ENCODE data around the gene OPN1SW.

Gene OPN1SW

DNA sequence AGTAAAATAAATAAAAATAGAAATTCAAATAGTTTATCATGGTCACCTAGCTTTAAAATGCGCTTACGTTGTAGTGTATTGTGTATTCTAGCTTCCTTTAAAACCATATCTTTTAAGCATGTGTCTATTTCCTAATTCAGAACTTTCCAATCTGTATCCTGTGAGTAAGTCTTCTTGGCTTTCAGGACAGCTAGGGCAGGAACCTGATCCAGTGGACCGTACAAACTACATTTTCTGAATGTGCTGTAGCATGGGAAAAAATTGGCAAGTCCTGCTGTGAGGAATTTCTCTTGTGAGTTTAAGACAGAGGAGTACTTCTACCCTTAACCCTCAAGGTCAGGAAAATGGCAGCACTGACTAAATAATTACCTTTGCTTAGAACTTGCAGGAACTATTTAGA is 12.1 kb downstream of the OPN1SW start:
- no peak for DNase-seq (ENCODE audit: low read depth)
- TF ChIP-seq, protein P1, sequence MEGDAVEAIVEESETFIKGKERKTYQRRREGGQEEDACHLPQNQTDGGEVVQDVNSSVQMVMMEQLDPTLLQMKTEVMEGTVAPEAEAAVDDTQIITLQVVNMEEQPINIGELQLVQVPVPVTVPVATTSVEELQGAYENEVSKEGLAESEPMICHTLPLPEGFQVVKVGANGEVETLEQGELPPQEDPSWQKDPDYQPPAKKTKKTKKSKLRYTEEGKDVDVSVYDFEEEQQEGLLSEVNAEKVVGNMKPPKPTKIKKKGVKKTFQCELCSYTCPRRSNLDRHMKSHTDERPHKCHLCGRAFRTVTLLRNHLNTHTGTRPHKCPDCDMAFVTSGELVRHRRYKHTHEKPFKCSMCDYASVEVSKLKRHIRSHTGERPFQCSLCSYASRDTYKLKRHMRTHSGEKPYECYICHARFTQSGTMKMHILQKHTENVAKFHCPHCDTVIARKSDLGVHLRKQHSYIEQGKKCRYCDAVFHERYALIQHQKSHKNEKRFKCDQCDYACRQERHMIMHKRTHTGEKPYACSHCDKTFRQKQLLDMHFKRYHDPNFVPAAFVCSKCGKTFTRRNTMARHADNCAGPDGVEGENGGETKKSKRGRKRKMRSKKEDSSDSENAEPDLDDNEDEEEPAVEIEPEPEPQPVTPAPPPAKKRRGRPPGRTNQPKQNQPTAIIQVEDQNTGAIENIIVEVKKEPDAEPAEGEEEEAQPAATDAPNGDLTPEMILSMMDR (IDR thresholded peaks at IDR 0.05; ENCODE audit: control insufficient read depth, extremely low read depth, insufficient read depth), result no peak
- no peak overlapping the region for H3K4me3 ChIP-seq (ENCODE audit: low read depth, low read length)

GRCh38 chr7:128759242-128759641 is 16.4 kb downstream of the OPN1SW start:
- TF ChIP-seq, protein P1 (IDR thresholded peaks at IDR 0.05; ENCODE audit: control insufficient read depth, extremely low read depth, insufficient read depth), result no peak
- DNase-seq (ENCODE audit: low read depth), result no peak
- no peak overlapping the region for H3K4me3 ChIP-seq (ENCODE audit: low read depth, low read length)

- TF ChIP-seq, protein P1 (IDR thresholded peaks at IDR 0.05; ENCODE audit: control insufficient read depth, extremely low read depth, insufficient read depth), result no peak
- no peak for DNase-seq (ENCODE audit: low read depth)
- no peak overlapping the region for H3K4me3 ChIP-seq (ENCODE audit: low read depth, low read length)
Measured at GRCh38 chr7:128758553-128758952, 17.0 kb downstream of the OPN1SW start.

DNA sequence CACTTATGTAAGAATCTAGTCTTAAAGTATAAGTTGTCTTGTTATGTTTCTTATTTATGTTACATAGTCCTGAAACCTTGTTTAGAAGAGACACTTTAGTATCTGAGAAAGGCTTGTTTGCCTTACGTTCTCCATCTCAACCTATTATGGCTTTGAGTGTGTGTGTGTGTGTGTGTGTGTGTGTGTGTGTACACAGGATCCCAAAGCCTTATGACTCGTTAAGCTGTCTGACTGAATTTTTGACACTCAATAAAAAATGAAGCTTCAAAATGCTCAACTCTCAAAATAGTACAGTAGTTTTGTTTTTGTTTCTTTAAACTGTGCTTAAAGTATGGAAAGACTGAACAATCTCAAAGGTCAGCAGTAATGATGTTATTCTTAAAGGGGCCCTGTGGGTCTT is 18.4 kb downstream of the OPN1SW start:
- no peak for DNase-seq (ENCODE audit: low read depth)
- TF ChIP-seq, protein P1 (IDR thresholded peaks at IDR 0.05; ENCODE audit: control insufficient read depth, extremely low read depth, insufficient read depth), result no peak
- H3K4me3 ChIP-seq (ENCODE audit: low read depth, low read length), result no peak overlapping the region

- TF ChIP-seq, protein P1 (IDR thresholded peaks at IDR 0.05; ENCODE audit: control insufficient read depth, extremely low read depth, insufficient read depth), result no peak
- no peak for DNase-seq (ENCODE audit: low read depth)
- H3K4me3 ChIP-seq (ENCODE audit: low read depth, low read length), result no peak overlapping the region
Measured at GRCh38 chr7:128755819-128756476, 19.6 kb downstream of the OPN1SW start.

GRCh38 chr7:128755075-128755818 is 20.3 kb downstream of the OPN1SW start:
- DNase-seq (ENCODE audit: low read depth), result no peak
- H3K4me3 ChIP-seq (ENCODE audit: low read depth, low read length), result no peak overlapping the region
- TF ChIP-seq, protein P1 (IDR thresholded peaks at IDR 0.05; ENCODE audit: control insufficient read depth, extremely low read depth, insufficient read depth), result no peak
